Measurements from ENCODE around the gene ZNF658. TPM values are rescaled to one million over a fixed set of nuclear protein-coding genes. Genes with fewer than 3 reads are reported as not detected.
"Not testable (repeated sequence)": the region's sequence is repeated elsewhere in the genome, so short reads cannot be mapped to it uniquely, and the experiment has no call there.

Gene ZNF658
- total RNA-seq, 6 experiments from 2014 or later = 1.5 to 2.4 (median 2.0) TPM

GRCh38 chr9:66942400-66943155, 42.1 kb downstream of the ZNF658 start:
- DNase-seq; H3K27ac Mint-ChIP-seq; H3K4me3 Mint-ChIP-seq; H3K4me1 Mint-ChIP-seq (ENCODE audit: low read depth); H3K36me3 Mint-ChIP-seq (ENCODE audit: low read depth); H3K27me3 Mint-ChIP-seq (ENCODE audit: insufficient read depth); H3K9me3 Mint-ChIP-seq: not testable (repeated sequence)

GRCh38 chr9:66952576-66952975, 52.1 kb downstream of the ZNF658 start:
- H3K27ac Mint-ChIP-seq; H3K4me1 Mint-ChIP-seq (ENCODE audit: low read depth): not testable (repeated sequence)

More at GRCh38 chr9:66952576-66952975, 52.1 kb downstream of the ZNF658 start:
- not testable (repeated sequence) for H3K4me3 Mint-ChIP-seq; H3K27me3 Mint-ChIP-seq (ENCODE audit: insufficient read depth); H3K9me3 Mint-ChIP-seq; DNase-seq; H3K36me3 Mint-ChIP-seq (ENCODE audit: low read depth)

Other genes with a start within 250 kb of the ZNF658 start
- not detected for gene SPATA31A3, start 91.8 kb downstream of the ZNF658 start, total RNA-seq (2021; fragmentation: NEBNext Ultra II Directional; extraction: Animal tissue kit (Norgen Biotek cat#: 25700))